HG02840 (cell line): ENCODE data around the gene ACTN3.
"Not testable (repeated sequence)": the region's sequence is repeated elsewhere in the genome, so short reads cannot be mapped to it uniquely, and the experiment has no call there.

Source experiments
- ATAC-seq: cut with Tn5 transposase; IDR thresholded peaks from one replicate; pipeline ENCODE4 v1.9.1; 2021; ENCODE audit warnings: mild to moderate bottlenecking, moderate library complexity, moderate number of reproducible peaks; ENCODE audit not compliant: unreplicated experiment, low FRiP score

Gene ACTN3

GRCh38 chr11:66592457-66593302, 46.0 kb downstream of the ACTN3 start, which contains the start of the genes CCDC87 and CCS:
Gene CCDC87, minus strand, starts transcription at chr11:66593063. Its CDS starts 48 bp downstream, at chr11:66593015.
Gene CCS, plus strand, starts transcription at chr11:66593185. Its CDS starts 77 bp downstream, at chr11:66593262.
- ATAC-seq: peak; percentile 84

- peak; percentile 28 for ATAC-seq
Measured at GRCh38 chr11:66593303-66593635, 46.6 kb downstream of the ACTN3 start.

GRCh38 chr11:66593650-66594049, 46.9 kb downstream of the ACTN3 start:
- ATAC-seq: no peak

- no peak for ATAC-seq
Measured at GRCh38 chr11:66595245-66595904, 48.7 kb downstream of the ACTN3 start.

- no peak for ATAC-seq
Measured at GRCh38 chr11:66598993-66599392, 52.3 kb downstream of the ACTN3 start.

GRCh38 chr11:66600219-66600618, 53.5 kb downstream of the ACTN3 start:
- ATAC-seq: no peak

GRCh38 chr11:66600631-66601233, 54.0 kb downstream of the ACTN3 start:
- no peak for ATAC-seq

GRCh38 chr11:66603072-66603471, 56.4 kb downstream of the ACTN3 start:
- ATAC-seq: no peak

GRCh38 chr11:66604155-66604554, 57.5 kb downstream of the ACTN3 start:
- no peak for ATAC-seq

GRCh38 chr11:66606608-66607007, 59.9 kb downstream of the ACTN3 start:
- ATAC-seq: not testable (repeated sequence)

GRCh38 chr11:66607126-66607834, 60.6 kb downstream of the ACTN3 start:
- no peak for ATAC-seq

GRCh38 chr11:66609721-66610617, 63.3 kb downstream of the ACTN3 start:
- ATAC-seq: no peak

GRCh38 chr11:66612458-66612857, 65.8 kb downstream of the ACTN3 start:
- no peak for ATAC-seq
